Testis (tissue), 3 donors: ENCODE data around the gene CRAT. TPM values are rescaled to one million over a fixed set of nuclear protein-coding genes. Genes with fewer than 3 reads are reported as not detected.

Experiments
- DNase-seq: peaks from one replicate; pipeline ENCODE4 v3.0.0-alpha.2; 2019
- H3K27ac ChIP-seq, 2 donors: fragments of 200-600 bp; sonication (generic); one replicate each; pipeline ENCODE4 v1.5.1; 2019
- H3K27me3 ChIP-seq: fragments of 200-600 bp; sonication (generic); one replicate; pipeline ENCODE4 v1.5.1; 2019
- H3K36me3 ChIP-seq: fragments of 200-600 bp; sonication (generic); one replicate; pipeline ENCODE4 v1.5.1; 2017; ENCODE audit warnings: low read depth; ENCODE audit errors: missing control alignments
- H3K4me1 ChIP-seq: fragments of 200-600 bp; sonication (generic); one replicate; pipeline ENCODE4 v1.5.1; 2019
- H3K4me3 ChIP-seq, 2 donors: fragments of 200-600 bp; sonication (generic); one replicate each; pipeline ENCODE4 v1.5.1; 2017 to 2019
- H3K9me3 ChIP-seq: fragments of 200-600 bp; sonication (generic); one replicate; pipeline ENCODE4 v1.5.1; 2017
- CTCF ChIP-seq, 3 experiments: fragments of 450-650 bp in 2 of 3; fragments of 200-600 bp in 1 of 3; sonication (generic) in 1 of 3; IDR thresholded peaks; one replicate each; pipeline ENCODE4 v1.5.1; 2016 to 2019; ENCODE audit warnings: antibody characterized with exemption in 3 of 3, mild to moderate bottlenecking in 2 of 3, moderate library complexity in 1 of 3
- POLR2A ChIP-seq: fragments of 450-650 bp; IDR thresholded peaks from one replicate; pipeline ENCODE4 v1.6.1; 2017; ENCODE audit warnings: antibody characterized with exemption, mild to moderate bottlenecking, moderate library complexity
- WGBS, 2 donors: methylation state at CpG; one replicate each; pipeline ENCODE4 v1.1.5; 2018; 5-methylcytosine and 5-hydroxymethylcytosine counted together
- intact Hi-C: fragments of 100-400 bp; cut with DNase I; formaldehyde crosslinking; loops from one replicate; pipeline ENCODE4 v1.15.1; 2023; ENCODE audit warnings: low total_unique reads
- polyA plus RNA-seq: library from polyadenylated mRNA; stranded (reverse); fragments of 350-450 nt; fragmentation: Illumina TruSeq; extraction: RNeasy Lipid Tissue Mini Kit (QIAGEN cat#74804); gene quantifications from one replicate; pipeline ENCODE4 v1.2.3, GENCODE V29; 2014; ENCODE audit warnings: low read depth, low replicate concordance; ENCODE audit not compliant: insufficient read depth
- total RNA-seq, 2 donors: library from RNA; depleted of rRNA; stranded (reverse); fragments of >200 nt; gene quantifications; one replicate each; pipeline ENCODE4 v1.2.3, GENCODE V29; 2016

The CRAT gene
- total and polyA plus RNA-seq, 3 donors from 2014 or later, result 188 to 451 (median 272) TPM

GRCh38 chr9:129146441-129146941 is 35.9 kb upstream of the CRAT start:
- intact Hi-C loops, result loop anchor here (10.0 kb wide), 1 partner anchor 338 kb away; no protein-coding TSS in a partner anchor
- Histone ChIP-seq H3K27me3 (no peaks in the 10 kb centered on the region), H3K4me3 (no peak overlapping the region), H3K27ac (peak overlapping the region; percentile 80 to 87), H3K36me3 (no peaks in the 10 kb centered on the region), H3K9me3 (no peaks in the 10 kb centered on the region), H3K4me1 (peaks cover 50% of the 10 kb centered on the region)
- WGBS, 2 donors, result 27 to 49% methylated on average over 6 to 8 of the region's 8 CpGs
- TF ChIP-seq CTCF (IDR thresholded peaks at IDR 0.05) (no peak), POLR2A (no peak)
- no peak for DNase-seq

- intact Hi-C loops, result loop anchor here (10.0 kb wide), 1 partner anchor 339 kb away; no protein-coding TSS in a partner anchor
- WGBS, 2 donors, result 47 to 52% methylated on average over 4 to 7 of the region's 7 CpGs
- H3K27ac ChIP-seq, result peak overlapping the region; percentile 80 to 87
- TF ChIP-seq CTCF (IDR thresholded peaks at IDR 0.05) (no peak), POLR2A (no peak)
- DNase-seq, result no peak
- H3K4me1 ChIP-seq, result peaks cover 57% of the 10 kb centered on the region
- H3K36me3 ChIP-seq, result no peaks in the 10 kb centered on the region
- no peak overlapping the region for H3K4me3 ChIP-seq
- H3K27me3 ChIP-seq, result no peaks in the 10 kb centered on the region
- no peaks in the 10 kb centered on the region for H3K9me3 ChIP-seq
Measured at GRCh38 chr9:129145841-129146292, 35.3 kb upstream of the CRAT start.

- no peaks in the 10 kb centered on the region for H3K27me3 ChIP-seq
- DNase-seq, result no peak
- no peak overlapping the region for H3K4me3 ChIP-seq
- H3K27ac ChIP-seq, result peak overlapping the region; percentile 80 to 87
- intact Hi-C loops, result loop anchor here (10.0 kb wide), 1 partner anchor 339 kb away; no protein-coding TSS in a partner anchor
- H3K9me3 ChIP-seq, result no peaks in the 10 kb centered on the region
- TF ChIP-seq POLR2A (no peak), CTCF (IDR thresholded peaks at IDR 0.05) (no peak)
- peaks cover 62% of the 10 kb centered on the region for H3K4me1 ChIP-seq
- no peaks in the 10 kb centered on the region for H3K36me3 ChIP-seq
- 70 to 75% methylated on average over 2 of the region's 2 CpGs for WGBS, 2 donors
Measured at GRCh38 chr9:129145316-129145715, 34.7 kb upstream of the CRAT start.

GRCh38 chr9:129143031-129143927 is 32.7 kb upstream of the CRAT start:
- intact Hi-C loops, result loop anchor here (10.0 kb wide), 1 partner anchor 342 kb away; no protein-coding TSS in a partner anchor
- Histone ChIP-seq H3K36me3 (no peaks in the 10 kb centered on the region), H3K27ac (peak overlapping the region; percentile 96 to 98), H3K9me3 (no peaks in the 10 kb centered on the region), H3K4me1 (peaks cover 82% of the 10 kb centered on the region), H3K27me3 (no peaks in the 10 kb centered on the region), H3K4me3 (no peak overlapping the region)
- TF ChIP-seq CTCF (IDR thresholded peaks at IDR 0.05) (peak; percentile 76 to 81 (median 79)), POLR2A (no peak)
- DNase-seq, result peak; percentile 89
- 15 to 40% methylated on average over 8 to 14 of the region's 14 CpGs for WGBS, 2 donors
